ENCODE data around the gene SH3RF3.

The SH3RF3 gene

DNA sequence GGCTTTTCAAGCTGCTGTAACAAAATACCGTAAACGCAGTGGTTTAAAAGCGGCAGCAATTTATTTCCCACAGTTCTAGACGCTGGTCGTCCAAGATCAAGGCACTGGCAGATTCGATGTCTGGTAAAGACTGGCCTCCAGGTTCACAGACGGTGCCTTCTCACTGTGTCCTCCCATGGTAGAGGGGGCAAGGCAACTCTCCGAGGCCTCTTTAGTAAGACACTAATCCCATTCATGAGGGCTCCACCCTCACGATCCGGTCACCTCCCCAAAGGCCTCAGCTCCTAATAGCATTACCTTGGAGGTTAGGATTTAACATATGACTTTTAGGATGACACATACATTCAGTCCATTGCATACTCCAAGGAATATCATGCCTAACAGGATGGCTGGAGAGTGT is 117.2 kb downstream of the SH3RF3 start:
- no peak for DNase-seq

DNA sequence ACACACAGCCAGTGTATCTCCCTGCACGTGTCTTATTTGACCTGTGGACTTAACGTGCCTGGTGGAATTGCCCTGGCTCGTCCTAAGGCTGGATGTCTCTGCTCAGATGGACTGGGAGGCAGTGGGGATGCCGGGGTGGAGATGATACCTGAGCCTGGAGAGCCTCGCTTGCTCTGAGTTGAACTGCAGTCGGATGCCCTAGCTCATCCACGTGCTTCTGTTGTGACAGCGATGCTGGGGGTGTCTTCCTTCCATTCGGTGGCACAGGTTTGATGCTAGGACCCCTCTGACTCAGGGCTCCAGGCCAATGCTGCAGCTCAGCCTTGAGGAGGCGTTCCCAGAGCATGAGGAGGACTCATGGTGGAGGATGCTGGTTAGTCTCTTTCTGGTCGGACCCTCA is 117.6 kb downstream of the SH3RF3 start:
- DNase-seq: no peak

DNA sequence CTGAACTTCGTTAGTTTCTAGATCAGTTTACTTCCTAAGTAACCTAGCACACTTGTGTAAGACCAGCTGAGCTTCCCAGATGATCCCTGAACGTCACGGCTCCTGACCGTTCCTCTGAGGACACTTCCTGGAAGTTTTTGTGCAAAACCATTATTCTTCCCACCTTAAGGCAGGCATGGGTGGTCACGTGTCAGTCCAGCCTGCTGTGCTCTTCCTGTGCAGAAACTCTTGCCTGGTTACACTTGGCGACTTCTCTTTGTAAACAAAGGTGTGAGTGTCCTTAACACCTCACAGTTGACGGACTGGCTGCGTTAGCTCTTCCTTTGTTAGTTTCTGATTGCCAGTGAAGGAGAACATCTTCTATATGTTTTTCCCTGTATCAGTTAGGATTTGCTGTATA is 118.3 kb downstream of the SH3RF3 start:
- DNase-seq: no peak

- DNase-seq: no peak
Measured at GRCh38 chr2:109247812-109248211, 118.8 kb downstream of the SH3RF3 start.

DNA sequence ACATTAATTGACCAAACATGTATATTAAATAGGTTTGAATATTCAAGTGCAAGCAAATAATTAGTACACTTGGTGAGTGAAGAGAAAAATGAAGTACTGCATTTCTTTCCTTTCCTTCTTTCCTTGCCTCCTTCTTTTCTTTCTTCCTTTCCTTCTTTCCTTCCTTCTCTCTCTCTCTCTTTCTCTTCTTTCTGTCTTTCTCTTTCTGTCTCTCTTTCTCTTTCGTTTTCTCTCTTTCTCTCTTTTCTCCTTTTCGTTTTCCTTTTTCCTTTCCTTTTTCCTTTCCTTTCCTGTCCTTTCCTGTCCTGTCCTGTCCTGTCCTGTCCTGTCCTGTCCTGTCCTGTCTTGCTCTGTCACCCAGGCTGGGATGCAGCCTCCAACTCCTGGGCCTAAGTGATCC is 119.6 kb downstream of the SH3RF3 start:
- no peak for DNase-seq

DNA sequence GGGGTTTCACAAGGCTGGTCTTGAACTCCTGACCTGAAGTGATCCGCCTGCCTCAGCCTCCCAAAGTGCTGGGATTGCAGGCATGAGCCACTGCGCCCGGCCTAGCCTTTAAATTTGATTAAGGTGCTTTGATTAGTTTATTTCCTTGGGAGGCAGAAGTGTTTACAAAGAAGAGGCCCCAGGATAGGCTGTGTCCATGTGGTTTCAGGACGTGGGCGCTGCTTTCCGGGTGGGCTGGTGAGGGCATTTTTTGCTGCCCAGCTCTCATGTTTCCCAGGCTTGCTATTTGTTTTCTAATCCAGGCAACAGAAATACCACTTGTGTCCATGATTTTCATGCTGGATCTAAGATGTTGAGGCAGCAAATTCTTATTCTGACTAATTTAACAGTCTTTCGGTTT is 124.2 kb downstream of the SH3RF3 start:
- no peak for DNase-seq

DNA sequence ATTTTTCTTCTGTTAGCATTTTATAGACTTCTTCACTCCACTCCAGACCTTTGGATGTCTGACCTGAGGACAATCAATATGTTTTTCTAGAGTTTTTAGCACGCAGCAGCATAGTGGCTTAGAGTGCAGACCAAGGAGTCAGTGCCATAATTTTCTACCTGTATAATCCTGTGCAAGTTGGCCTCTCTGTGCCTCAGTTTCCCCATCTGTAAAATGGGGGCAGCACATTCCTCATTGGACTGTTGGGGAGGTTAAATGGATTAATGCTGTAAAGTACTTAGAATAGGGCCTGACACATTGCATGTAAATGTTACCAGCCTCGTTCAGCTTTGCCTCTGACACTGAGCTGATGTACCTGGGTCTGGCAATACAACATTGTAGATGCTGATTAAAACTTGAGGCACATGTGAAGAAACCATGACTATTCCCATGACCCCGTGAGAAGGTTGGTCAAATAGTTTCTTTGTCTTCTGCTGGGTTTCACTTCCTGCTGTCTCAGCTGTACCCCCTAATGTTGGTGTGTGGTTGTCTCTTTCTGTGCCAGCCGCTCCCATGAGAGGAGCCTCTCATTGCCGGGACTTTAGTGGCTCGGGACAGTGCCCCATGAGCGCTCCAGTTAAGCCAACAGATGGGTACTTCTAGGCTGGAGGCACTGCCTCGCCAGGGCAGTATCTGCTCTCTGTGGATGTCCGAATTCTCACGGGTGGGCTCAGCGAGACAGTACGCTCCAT is 125.3 kb downstream of the SH3RF3 start:
- DNase-seq: no peak

GRCh38 chr2:109255654-109256053 is 126.6 kb downstream of the SH3RF3 start:
- no peak for DNase-seq

DNA sequence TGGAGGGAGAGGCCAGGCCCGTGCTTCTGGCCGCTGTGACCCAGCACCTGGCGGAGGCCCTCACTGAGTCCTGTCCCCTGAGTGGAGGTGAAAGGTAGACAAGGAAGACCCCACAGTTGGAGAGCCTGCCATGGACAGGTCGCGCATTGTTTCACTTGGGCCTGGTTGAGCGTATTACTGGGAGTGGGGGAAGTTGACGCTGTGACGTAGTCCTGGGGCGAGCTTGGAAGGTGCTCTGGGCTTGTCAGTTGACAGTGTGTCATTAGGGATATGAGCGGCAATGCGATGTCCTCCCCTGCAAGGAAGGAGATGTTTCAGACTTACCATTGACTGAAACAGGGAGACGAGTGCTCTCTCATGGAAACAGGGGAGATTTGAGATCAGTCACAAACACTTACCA is 127.1 kb downstream of the SH3RF3 start:
- no peak for DNase-seq

DNA sequence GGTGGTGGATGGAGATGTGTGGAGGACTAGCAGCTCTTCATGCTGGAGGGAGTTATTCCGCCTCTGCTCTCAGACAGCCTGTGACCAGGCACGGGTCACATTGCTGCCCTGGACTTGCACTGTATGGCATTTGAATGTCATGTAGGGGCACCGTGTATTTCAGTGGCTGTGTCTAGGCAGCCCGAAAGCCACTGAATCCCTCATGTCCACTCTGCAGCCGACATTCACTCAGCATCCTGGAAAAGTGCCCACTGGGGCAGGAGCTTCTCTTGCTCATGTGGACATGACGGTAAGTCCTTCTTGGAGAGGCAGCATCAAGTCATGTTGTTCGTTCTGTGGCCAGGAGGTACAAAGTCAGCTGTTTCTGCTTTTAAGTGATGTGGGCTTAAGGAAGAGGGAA is 127.9 kb downstream of the SH3RF3 start:
- DNase-seq: no peak

DNA sequence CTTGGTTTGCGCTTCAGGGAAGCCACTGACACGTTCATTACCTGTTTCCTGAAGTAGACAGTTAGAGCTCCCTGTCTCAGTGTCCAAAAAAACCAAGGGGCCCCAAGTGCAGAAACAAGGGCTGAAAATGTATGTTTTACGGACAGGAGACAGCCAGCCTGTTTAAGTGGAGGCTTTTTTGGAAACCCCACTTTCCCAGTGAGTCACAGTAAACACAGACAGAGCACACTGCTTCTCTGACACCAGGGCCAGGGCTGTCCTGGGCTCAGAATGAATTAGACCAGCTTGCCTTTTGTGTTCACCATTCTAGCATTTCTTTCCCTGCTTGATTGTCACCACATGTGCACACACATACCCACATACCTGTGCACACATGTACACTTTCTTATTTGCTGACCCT is 128.6 kb downstream of the SH3RF3 start:
- DNase-seq: no peak

DNA sequence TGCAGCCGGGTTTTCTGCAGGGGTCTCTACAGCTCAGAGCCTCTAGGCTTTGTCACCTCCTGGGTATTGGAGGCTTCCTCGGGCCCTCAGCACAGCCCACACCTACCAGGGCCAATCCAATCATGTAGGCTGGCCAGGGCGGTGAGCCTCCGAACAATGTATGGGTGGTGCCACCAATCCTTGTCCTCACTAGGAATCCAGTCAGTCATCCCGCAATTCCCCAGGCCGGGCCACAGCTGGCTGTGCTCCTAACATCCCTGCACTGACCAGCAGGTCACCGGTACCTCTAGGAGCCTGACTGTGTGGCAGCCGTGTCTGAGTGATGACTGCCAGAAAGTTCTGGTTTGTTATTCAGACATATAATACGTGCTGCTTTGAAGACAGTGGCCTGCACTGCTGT is 129.4 kb downstream of the SH3RF3 start:
- DNase-seq: no peak

GRCh38 chr2:109258905-109259540 is 130.0 kb downstream of the SH3RF3 start:
- no peak for DNase-seq

DNA sequence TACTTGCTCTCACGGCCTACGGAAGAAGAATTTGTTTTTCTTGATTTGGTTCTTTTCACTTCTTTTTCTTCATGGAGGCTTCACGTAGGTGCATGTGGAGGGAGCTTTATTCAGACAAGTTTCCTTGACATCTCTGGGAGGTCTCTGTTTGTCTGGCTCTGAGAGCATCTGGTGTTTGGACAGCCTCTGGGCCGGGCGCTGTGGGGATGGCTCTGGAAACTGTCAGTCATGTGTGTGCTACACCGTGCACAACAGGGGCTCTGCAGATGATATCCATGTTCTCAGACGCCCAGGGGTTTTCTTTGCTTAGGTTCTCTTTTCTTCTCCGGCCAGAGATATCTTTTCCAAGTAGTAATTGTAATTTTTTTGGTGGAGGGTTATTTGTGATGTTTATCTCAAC is 130.7 kb downstream of the SH3RF3 start:
- DNase-seq: no peak

GRCh38 chr2:109260116-109260855 is 131.3 kb downstream of the SH3RF3 start:
- no peak for DNase-seq

GRCh38 chr2:109260886-109261700 is 132.1 kb downstream of the SH3RF3 start:
- DNase-seq: no peak

DNA sequence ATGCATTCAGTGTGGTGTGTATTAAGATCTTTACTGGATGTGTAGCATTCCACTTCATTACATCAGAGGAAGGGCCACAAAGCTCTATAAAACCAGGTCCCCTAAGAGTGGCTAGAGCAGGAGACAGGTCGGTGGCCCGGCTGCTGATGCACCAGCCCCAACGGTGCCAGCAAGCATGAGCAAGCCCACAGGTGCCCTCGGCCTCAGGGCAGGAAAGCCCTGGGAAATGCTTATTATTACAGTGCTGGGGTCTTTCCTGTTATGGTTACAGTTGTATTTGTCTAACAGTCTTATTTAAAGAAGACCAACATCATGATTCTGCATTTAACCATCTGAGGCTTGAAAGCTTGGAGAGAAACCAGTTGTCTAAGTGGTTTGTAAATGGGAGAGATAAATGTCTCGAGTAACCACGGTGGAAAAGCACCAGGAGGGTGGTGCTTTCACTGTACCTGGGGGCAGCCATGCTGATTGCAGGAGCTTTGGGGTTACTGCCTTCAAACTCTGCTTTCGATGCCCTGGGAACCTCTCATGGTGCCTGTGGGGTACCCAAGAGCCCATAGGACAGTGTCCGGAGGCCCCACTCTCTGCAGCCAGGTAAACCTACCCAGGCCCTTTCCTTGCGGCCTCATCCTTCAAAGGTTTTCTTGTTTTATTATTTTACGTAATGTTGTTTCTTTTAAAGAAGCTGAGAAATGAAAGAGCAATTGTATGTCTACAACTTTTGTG is 133.1 kb downstream of the SH3RF3 start:
- no peak for DNase-seq

GRCh38 chr2:109264595-109265328 is 135.8 kb downstream of the SH3RF3 start:
- no peak for DNase-seq

- DNase-seq: no peak
Measured at GRCh38 chr2:109265369-109265768, 136.4 kb downstream of the SH3RF3 start.

- no peak for DNase-seq
Measured at GRCh38 chr2:109265953-109266352, 136.9 kb downstream of the SH3RF3 start.

DNA sequence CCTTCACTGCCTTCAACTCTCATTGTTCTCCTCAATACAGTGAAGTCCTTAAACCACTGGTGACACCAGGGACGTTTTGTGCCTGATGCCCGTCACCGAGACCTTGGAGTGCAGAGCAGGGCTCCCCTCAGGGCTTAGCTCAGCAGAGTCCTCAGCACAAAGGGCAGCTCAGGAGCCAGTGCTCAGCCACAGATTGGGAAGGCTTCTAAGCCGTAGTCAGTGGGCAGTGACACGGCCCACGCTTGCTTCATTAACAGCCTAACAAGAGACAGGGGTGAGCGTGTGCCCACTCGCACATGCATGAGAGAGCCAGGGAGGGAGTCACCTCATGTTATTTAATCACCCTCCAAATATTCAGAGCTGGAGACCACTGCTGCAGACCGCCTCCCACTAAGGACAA is 137.5 kb downstream of the SH3RF3 start:
- DNase-seq: no peak
